ENCODE measurements around the gene VOPP1. TPM values are rescaled to one million over a fixed set of nuclear protein-coding genes. Genes with fewer than 3 reads are reported as not detected.

Gene VOPP1
- total RNA-seq, 4 donors from 2014 or later = 15.1 to 29.8 (median 22.9) TPM

GRCh38 chr7:55440040-55440690, 132.1 kb downstream of the VOPP1 start:
- TF ChIP-seq CTCF (IDR thresholded peaks at IDR 0.05) = no peak
- no peak for TF ChIP-seq POLR2A (IDR thresholded peaks at IDR 0.05)
- WGBS, 2 donors = 58 to 74% methylated on average over 12 to 13 of the region's 13 CpGs
- intact Hi-C loops (cut with DNase I; ENCODE audit: low total_unique reads) = no loop called here

GRCh38 chr7:55439627-55440026, 132.7 kb downstream of the VOPP1 start:
- TF ChIP-seq CTCF (IDR thresholded peaks at IDR 0.05) = no peak
- TF ChIP-seq POLR2A (IDR thresholded peaks at IDR 0.05) = no peak
- no peak overlapping the region for H3K4me3 ChIP-seq (ENCODE audit: low read depth, poor library complexity, severe bottlenecking)
- intact Hi-C loops (cut with DNase I; ENCODE audit: low total_unique reads) = no loop called here
- 31 to 37% methylated on average over 10 of the region's 10 CpGs for WGBS, 2 donors
- no peak for DNase-seq (ENCODE audit: low spot score in 2 of 2)

More at GRCh38 chr7:55440040-55440690, 132.1 kb downstream of the VOPP1 start:
- DNase-seq (ENCODE audit: low spot score in 2 of 2) = no peak
- H3K4me3 ChIP-seq (ENCODE audit: low read depth, poor library complexity, severe bottlenecking) = no peak overlapping the region

- TF ChIP-seq POLR2A (IDR thresholded peaks at IDR 0.05) = no peak
- no peak for TF ChIP-seq CTCF (IDR thresholded peaks at IDR 0.05)
- H3K4me3 ChIP-seq (ENCODE audit: low read depth, poor library complexity, severe bottlenecking) = no peak overlapping the region
- intact Hi-C loops (cut with DNase I; ENCODE audit: low total_unique reads) = no loop called here
- WGBS, 2 donors = 70 to 73% methylated on average over 19 of the region's 19 CpGs
- DNase-seq (ENCODE audit: low spot score in 2 of 2) = no peak
These were observed 133.4 kb downstream of the VOPP1 start for GRCh38 chr7:55438757-55439525.

GRCh38 chr7:55438085-55438756, 134.1 kb downstream of the VOPP1 start:
- 95% methylated on average over 13 of the region's 13 CpGs for WGBS, 2 donors
- TF ChIP-seq CTCF (IDR thresholded peaks at IDR 0.05) (no peak), POLR2A (IDR thresholded peaks at IDR 0.05) (no peak)
- no peak for DNase-seq (ENCODE audit: low spot score in 2 of 2)
- intact Hi-C loops (cut with DNase I; ENCODE audit: low total_unique reads) = no loop called here
- H3K4me3 ChIP-seq (ENCODE audit: low read depth, poor library complexity, severe bottlenecking) = no peak overlapping the region

- intact Hi-C loops (cut with DNase I; ENCODE audit: low total_unique reads) = no loop called here
- DNase-seq (ENCODE audit: low spot score in 2 of 2) = no peak
- no peak for TF ChIP-seq POLR2A (IDR thresholded peaks at IDR 0.05)
- TF ChIP-seq CTCF (IDR thresholded peaks at IDR 0.05) = no peak
- H3K4me3 ChIP-seq (ENCODE audit: low read depth, poor library complexity, severe bottlenecking) = no peak overlapping the region
- 96 to 100% methylated on average over 1 of the region's 1 CpG for WGBS, 2 donors
These were observed 134.9 kb downstream of the VOPP1 start for GRCh38 chr7:55437375-55437774.
